Brain microvascular endothelial cell (primary cell): Measurements from ENCODE around the gene CSTF2T.

Source experiments
- DNase-seq: peaks from one replicate; pipeline ENCODE4 v3.0.0-alpha.2; 2020
- H3K27ac ChIP-seq: fragments of 250-450 bp; sonication (Bioruptor Pico); 2 replicates; pipeline ENCODE4 v1.5.1; 2020; ENCODE audit warnings: mild to moderate bottlenecking, moderate library complexity
- H3K27me3 ChIP-seq: fragments of 250-450 bp; sonication (Bioruptor Pico); replicated peaks from 2 replicates; pipeline ENCODE4 v1.5.1; 2020; ENCODE audit warnings: mild to moderate bottlenecking
- H3K36me3 ChIP-seq: fragments of 250-450 bp; sonication (Bioruptor Pico); replicated peaks from 2 replicates; pipeline ENCODE4 v1.5.1; 2020; ENCODE audit warnings: mild to moderate bottlenecking
- H3K4me3 ChIP-seq: 2 replicates; pipeline ENCODE4 v1.5.1; 2011; ENCODE audit warnings: low read depth, mild to moderate bottlenecking, control low read depth, low read length, moderate library complexity
- CTCF ChIP-seq: IDR thresholded peaks from 2 replicates; pipeline ENCODE4 v1.5.1; 2011; ENCODE audit warnings: low read depth, mild to moderate bottlenecking, moderate library complexity, low read length, control low read depth, inconsistent platforms; ENCODE audit errors: missing control alignments
- in situ Hi-C: cut with HindIII; loops from 2 replicates; pipeline ENCODE4 v1.10.0; 2017; ENCODE audit warnings: low sequenced_read_pairs, low pct_ligation_motif_present

Gene CSTF2T

DNA sequence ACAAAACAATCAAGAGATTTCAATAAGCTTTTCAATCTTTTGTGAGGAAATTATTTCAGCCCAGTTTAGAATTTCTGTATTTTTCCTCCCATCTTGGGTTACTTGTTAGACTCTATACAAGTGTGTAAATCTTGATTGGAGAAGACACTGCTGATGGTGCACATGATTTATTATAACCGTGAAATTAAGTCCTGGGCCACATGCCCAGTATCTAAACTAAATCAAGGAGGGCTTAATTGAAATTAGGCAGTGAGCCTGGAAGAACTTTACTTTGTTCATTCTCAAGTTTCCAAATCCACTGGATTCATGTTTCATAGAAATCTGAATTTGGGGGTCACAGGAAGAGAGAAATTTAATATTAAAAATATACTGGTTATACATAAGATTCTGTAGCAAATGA lies 44.5 kb downstream of the CSTF2T start:
- Histone ChIP-seq H3K36me3 (no peaks in the 10 kb centered on the region), H3K4me3 (no peak overlapping the region), H3K27me3 (no peaks in the 10 kb centered on the region), H3K27ac (no peak overlapping the region)
- no peak for TF ChIP-seq CTCF
- in situ Hi-C loops: no loop called here
- no peak for DNase-seq

DNA sequence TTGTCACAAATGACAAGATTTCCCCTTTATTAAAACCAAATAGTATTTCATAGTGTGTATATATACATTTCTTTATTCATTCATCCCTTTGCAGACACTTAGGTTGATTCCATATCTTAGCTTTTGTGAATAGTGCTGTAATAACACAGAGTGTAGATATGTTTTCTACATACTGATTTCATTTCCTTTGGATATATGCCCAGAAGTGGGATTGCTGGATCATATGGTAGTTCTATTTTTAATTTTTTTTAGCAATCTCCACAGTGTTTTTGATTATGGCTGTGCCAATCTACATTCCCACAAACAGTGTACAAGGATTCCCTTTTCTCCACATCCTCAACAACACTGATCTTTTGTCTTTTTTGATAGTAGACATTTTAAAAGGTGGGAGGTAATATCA lies 46.4 kb downstream of the CSTF2T start:
- in situ Hi-C loops: no loop called here

GRCh38 chr10:51651063-51651462 lies 48.3 kb downstream of the CSTF2T start:
- no peaks in the 10 kb centered on the region for H3K36me3 ChIP-seq
- no peaks in the 10 kb centered on the region for H3K27me3 ChIP-seq
- no peak for TF ChIP-seq CTCF
- DNase-seq: no peak
- H3K27ac ChIP-seq: no peak overlapping the region
- no peak overlapping the region for H3K4me3 ChIP-seq
- in situ Hi-C loops: no loop called here

More for the DNA sequence above, 46.4 kb downstream of the CSTF2T start:
- DNase-seq: no peak
- no peak for TF ChIP-seq CTCF
- Histone ChIP-seq H3K27me3 (no peaks in the 10 kb centered on the region), H3K27ac (no peak overlapping the region), H3K4me3 (no peak overlapping the region), H3K36me3 (no peaks in the 10 kb centered on the region)

- no peaks in the 10 kb centered on the region for H3K27me3 ChIP-seq
- no peak for TF ChIP-seq CTCF
- H3K27ac ChIP-seq: no peak overlapping the region
- in situ Hi-C loops: no loop called here
- no peaks in the 10 kb centered on the region for H3K36me3 ChIP-seq
- DNase-seq: no peak
- no peak overlapping the region for H3K4me3 ChIP-seq
Observed at GRCh38 chr10:51649064-51649463, 50.3 kb downstream of the CSTF2T start.
